RWPE1 (cell line): ENCODE results near the gene ETV6.

Experiments used
- CTCF ChIA-PET: fragments of 350-600 bp; sonication (Branson Sonifier 250); formaldehyde crosslinking; extraction: SDS; loops from one replicate; lab custom pipeline; 2021; lab: Yijun Ruan, JAX
- POLR2A ChIA-PET: fragments of 400-600 bp; formaldehyde crosslinking; extraction: SDS; loops from one replicate; lab custom pipeline; 2020; ENCODE audit warnings: antibody characterized with exemption; ENCODE audit not compliant: low non-redundant PET; lab: Yijun Ruan, JAX
- DNase-seq: peaks from one replicate; pipeline ENCODE4 v3.0.0; 2012; ENCODE audit warnings: low spot score
- H3K27ac ChIP-seq: fragments of 450-650 bp; 2 replicates; pipeline ENCODE4 v1.5.1; 2017
- CTCF ChIP-seq: fragments of 450-650 bp; conservative IDR thresholded peaks from 2 replicates; pipeline ENCODE4 v1.5.1; 2017; ENCODE audit warnings: low read depth, mild to moderate bottlenecking

Gene ETV6

GRCh38 chr12:11706509-11707379 is 57.3 kb downstream of the ETV6 start:
- no peak overlapping the region for H3K27ac ChIP-seq
- DNase-seq, result no peak
- ChIA-PET POLR2A (no interaction called here), CTCF (interaction anchor here (0.5 kb wide), 1 partner anchor 1345 kb away, joined by 3 read pairs; no protein-coding TSS in a partner anchor)
- TF ChIP-seq CTCF, result no peak

GRCh38 chr12:11707535-11707934 is 58.1 kb downstream of the ETV6 start:
- H3K27ac ChIP-seq, result no peak overlapping the region
- CTCF ChIA-PET, result no interaction called here
- POLR2A ChIA-PET, result no interaction called here
- no peak for DNase-seq
- TF ChIP-seq CTCF, result no peak

DNA sequence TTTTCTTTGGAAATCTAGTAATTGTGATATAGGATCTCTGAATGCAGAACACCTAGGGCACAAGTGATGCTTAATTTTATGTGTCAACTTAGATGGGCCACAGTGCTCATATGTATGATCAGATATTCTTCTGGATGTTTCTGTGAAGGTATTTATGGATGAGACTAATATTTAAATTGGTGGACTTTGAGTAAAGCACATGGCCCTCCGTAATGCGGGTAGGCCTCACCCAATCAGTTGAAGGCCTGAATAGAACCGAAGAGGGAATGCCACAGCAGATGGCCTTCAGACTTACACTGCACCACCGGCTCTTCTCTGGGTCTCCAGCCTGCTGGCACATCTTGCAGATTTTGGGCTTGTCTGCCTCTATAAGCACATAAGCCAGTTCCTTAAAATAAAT is 60.0 kb downstream of the ETV6 start:
- CTCF ChIA-PET, result no interaction called here
- H3K27ac ChIP-seq, result no peak overlapping the region
- no peak for DNase-seq
- no peak for TF ChIP-seq CTCF
- POLR2A ChIA-PET, result no interaction called here

- DNase-seq, result no peak
- ChIA-PET POLR2A (no interaction called here), CTCF (no interaction called here)
- H3K27ac ChIP-seq, result no peak overlapping the region
- TF ChIP-seq CTCF, result no peak
Observed at GRCh38 chr12:11710431-11710830, 61.0 kb downstream of the ETV6 start.

DNA sequence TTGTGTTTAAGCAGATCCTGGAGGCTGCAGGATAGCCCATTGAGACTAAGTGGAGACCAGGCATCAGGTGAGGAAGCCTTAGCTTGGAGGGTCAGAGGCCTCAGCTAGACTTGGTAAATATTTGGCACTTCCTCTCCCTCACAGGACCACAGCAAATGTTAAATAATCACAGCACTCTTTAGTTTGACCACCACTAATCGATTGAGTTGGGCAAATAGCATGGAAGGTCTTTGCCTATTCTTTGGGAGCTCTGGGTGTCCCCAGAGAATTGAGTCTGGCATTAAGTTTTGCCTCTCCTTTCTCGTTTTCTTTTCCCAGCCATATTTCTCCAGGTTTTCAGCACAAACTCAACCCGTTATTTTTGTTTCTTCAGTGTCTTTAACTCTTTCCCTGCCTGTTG is 61.4 kb downstream of the ETV6 start:
- ChIA-PET CTCF (no interaction called here), POLR2A (no interaction called here)
- no peak for TF ChIP-seq CTCF
- DNase-seq, result no peak
- no peak overlapping the region for H3K27ac ChIP-seq

DNA sequence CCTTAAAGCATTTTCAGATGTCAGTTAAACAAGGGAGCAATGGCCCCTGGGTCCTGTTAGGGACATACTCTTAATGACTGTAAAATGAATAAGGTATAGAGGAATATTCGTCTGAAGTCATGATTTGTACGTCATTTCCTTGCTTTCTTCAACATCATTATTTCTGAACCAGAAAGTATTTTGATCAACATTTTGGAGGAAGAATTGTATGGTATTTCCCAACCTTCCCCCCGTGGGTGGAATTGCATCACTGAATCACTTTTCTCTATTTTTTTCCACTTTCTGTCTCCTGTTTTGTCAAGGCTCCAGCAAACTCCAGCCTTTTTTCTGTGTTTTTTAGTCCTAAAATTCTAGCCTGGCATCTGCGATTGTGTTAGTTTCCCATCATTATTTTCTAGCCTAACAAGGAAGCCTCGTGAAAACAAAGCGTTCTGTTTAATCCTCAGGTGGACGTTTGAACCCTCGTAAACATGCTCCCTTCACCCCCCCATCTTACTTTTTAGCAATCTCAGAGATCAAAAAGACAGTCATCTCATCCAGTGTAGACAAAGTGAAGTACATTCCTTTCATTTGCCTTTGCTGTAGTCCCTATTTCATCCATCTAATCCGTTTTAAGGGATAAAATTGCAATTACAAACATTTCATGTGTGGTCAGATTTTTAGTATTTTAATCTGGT is 62.3 kb downstream of the ETV6 start:
- DNase-seq, result no peak
- TF ChIP-seq CTCF, result no peak
- no peak overlapping the region for H3K27ac ChIP-seq
- CTCF ChIA-PET, result no interaction called here
- POLR2A ChIA-PET, result no interaction called here
